ENCODE results near the gene CLGN. TPM values are rescaled to one million over a fixed set of nuclear protein-coding genes. Genes with fewer than 3 reads are reported as not detected.
A peak's percentile ranks its signal among the peaks of the same experiment; 100 is the strongest.

CLGN gene
- total and polyA plus RNA-seq, 10 of the 15 experiments (the other 5 are each of a cell fraction or from before 2014, with no cell fraction given) = 0.11 to 1.0 (median 0.62) TPM

DNA sequence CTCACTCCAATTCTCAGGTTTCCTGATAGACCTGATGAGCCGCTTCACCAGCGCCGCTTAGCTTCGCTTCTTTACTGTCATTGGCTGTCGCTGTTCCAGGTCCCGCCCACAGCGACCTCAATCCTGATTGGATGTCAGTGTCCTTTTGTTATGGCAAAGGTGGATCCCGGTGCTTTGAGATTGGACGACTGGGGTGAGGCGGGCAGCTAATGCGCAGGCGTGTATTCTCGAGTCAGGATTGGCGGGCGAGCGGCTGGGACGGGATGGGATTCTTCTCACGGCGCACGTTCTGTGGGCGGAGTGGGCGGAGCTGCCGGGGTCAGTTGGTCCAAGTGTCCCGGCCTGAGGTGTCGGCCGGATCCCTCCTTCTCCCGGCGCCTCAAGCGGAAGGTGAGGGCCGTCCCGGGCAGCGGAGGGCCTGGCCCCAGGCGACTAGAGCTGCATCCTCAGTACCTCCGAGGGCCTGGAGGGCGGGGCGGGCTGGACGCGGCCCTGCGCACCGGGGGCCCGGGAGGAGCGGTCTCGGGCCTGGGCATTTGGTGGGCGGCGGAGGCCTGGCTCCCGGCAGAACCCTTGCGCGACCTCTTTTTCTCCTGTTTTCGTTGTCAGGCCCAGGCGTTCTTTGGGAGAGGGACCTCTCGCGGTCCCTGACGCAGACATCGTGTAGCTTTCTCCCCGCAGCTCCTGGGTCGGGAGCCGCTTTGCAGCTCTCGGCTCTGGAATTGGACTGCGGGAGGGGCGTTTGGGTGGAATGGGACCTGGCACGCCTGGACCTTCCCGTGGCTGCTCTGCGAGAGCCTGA is 53.9 kb downstream of the CLGN start, which contains the start of gene SCOC (continued):
- TF ChIP-seq ZBTB4 (CRISPR knock-in tag; IDR thresholded peaks at IDR 0.05) (no peak), MEF2B (IDR thresholded peaks at IDR 0.05; ENCODE audit: partially characterized antibody, poor library complexity, severe bottlenecking) (no peak), IRF3 (IDR thresholded peaks at IDR 0.05) (peak; percentile 76; the same call in 1 of the 2 replicates), GATAD2B (conservative IDR thresholded peaks at IDR 0.05; ENCODE audit: low read depth) (peak; percentile 41), SIN3A (IDR thresholded peaks at IDR 0.05; ENCODE audit: low read depth, low read length) (peak; percentile 60; the same call in 1 of the 2 replicates), WRNIP1 (IDR thresholded peaks at IDR 0.05; ENCODE audit: borderline replicate concordance, low read depth, low read length) (no peak), ZNF24 (IDR thresholded peaks at IDR 0.05) (no peak), TARDBP (IDR thresholded peaks at IDR 0.05; ENCODE audit: borderline replicate concordance) (no peak), ETV6 (conservative IDR thresholded peaks at IDR 0.05 in 1 of 2, IDR thresholded peaks at IDR 0.05 in 1 of 2; ENCODE audit: borderline replicate concordance in 1 of 2, low read depth in 1 of 2) (no peak), IRF4 (IDR thresholded peaks at IDR 0.05; ENCODE audit: low read depth, low read length) (no peak), ZNF274 (IDR thresholded peaks at IDR 0.05; ENCODE audit: insufficient read depth, insufficient read length) (no peak), E4F1 (IDR thresholded peaks at IDR 0.05; ENCODE audit: borderline replicate concordance, partially characterized antibody) (no peak), E2F8 (IDR thresholded peaks at IDR 0.05; ENCODE audit: low read depth, partially characterized antibody) (no peak), BCL3 (IDR thresholded peaks at IDR 0.05; ENCODE audit: borderline replicate concordance, insufficient read depth, low read depth, low read length, poor library complexity, severe bottlenecking) (no peak)
- TF ChIP-seq, protein P1, sequence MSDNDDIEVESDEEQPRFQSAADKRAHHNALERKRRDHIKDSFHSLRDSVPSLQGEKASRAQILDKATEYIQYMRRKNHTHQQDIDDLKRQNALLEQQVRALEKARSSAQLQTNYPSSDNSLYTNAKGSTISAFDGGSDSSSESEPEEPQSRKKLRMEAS (IDR thresholded peaks at IDR 0.05; ENCODE audit: low read depth, low read length) = 0 out of 2 replicates have a peak, but pooled peaks have one; percentile 18
